Activated CD8-positive, alpha-beta T cell treated with anti-CD3 and anti-CD28 coated beads for 36 hours (primary cell): Measurements from ENCODE around the gene COPS7B. TPM values are rescaled to one million over a fixed set of nuclear protein-coding genes. Genes with fewer than 3 reads are reported as not detected.
A peak's percentile ranks its signal among the peaks of the same experiment; 100 is the strongest.

ENCODE experiments used
- ATAC-seq: fragments of 200-7000 bp; cut with Tn5 transposase; one replicate; pipeline ENCODE4 v1.10.0; 2021; ENCODE audit warnings: mild to moderate bottlenecking, moderate library complexity
- CTCF ChIA-PET: fragments of 350-600 bp; sonication (Branson Sonifier 250); formaldehyde crosslinking; loops from one replicate; lab custom pipeline; 2021; ENCODE audit warnings: antibody characterized with exemption; lab: Charles Lee
- POLR2A ChIA-PET: fragments of 350-600 bp; sonication (Branson Sonifier 250); formaldehyde crosslinking; loops from one replicate; lab custom pipeline; 2021; ENCODE audit warnings: antibody characterized with exemption; lab: Charles Lee
- DNase-seq: peaks from one replicate; pipeline ENCODE4 v3.0.0-alpha.2; 2020
- H3K27ac Mint-ChIP-seq: one replicate; pipeline ENCODE4 v1.8.0; 2021; ENCODE audit warnings: mild to moderate bottlenecking, mixed read lengths
- H3K27me3 Mint-ChIP-seq: one replicate; pipeline ENCODE4 v1.8.0; 2021; ENCODE audit warnings: mixed read lengths
- H3K36me3 Mint-ChIP-seq: one replicate; pipeline ENCODE4 v1.8.0; 2021; ENCODE audit warnings: low read depth, mixed read lengths
- H3K4me1 Mint-ChIP-seq: one replicate; pipeline ENCODE4 v1.8.0; 2021; ENCODE audit warnings: low read depth, mixed read lengths
- H3K4me3 Mint-ChIP-seq: one replicate; pipeline ENCODE4 v1.8.0; 2021; ENCODE audit warnings: mild to moderate bottlenecking, moderate library complexity, mixed read lengths
- H3K9me3 Mint-ChIP-seq: one replicate; pipeline ENCODE4 v1.8.0; 2021; ENCODE audit warnings: mixed read lengths
- intact Hi-C: fragments of 100-400 bp; cut with micrococcal nuclease; formaldehyde crosslinking; loops from one replicate; pipeline ENCODE4 v1.10.0; 2022
- total RNA-seq, 2 experiments: library from RNA; stranded (reverse); gene quantifications; one replicate each; pipeline ENCODE4 v1.2.3, GENCODE V29; 2021
- TF ChIP-seq, protein P1 (sequence below): fragments of 200-600 bp; IDR thresholded peaks from one replicate; pipeline ENCODE4 v1.8.0; 2022; ENCODE audit warnings: antibody characterized with exemption, mild to moderate bottlenecking

COPS7B gene
- total RNA-seq, 2 experiments from 2014 or later: 51.3 to 53.6 TPM

DNA sequence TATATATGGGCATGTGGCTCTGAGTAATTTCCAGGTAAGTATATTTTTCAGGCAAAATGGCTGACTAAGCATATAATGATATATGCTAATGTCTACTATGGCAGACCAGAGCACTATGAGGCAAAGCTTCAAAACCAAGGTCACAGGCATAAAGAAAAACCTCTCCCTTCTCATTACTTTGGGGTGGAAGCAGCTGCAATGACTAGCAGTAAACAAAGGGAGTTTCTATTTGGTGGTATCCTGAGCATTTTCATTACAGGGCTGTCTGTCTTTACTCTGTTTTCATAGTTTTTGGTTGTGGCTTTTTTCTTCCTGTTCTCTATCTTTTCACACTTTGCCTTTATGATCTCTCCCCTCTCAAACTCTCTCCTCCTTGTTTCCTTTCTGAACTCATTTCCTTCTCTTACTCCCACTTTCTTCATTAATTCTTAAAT is 20.7 kb upstream of the COPS7B start:
- ATAC-seq (peak; percentile 64), DNase-seq (no peak)
- TF ChIP-seq, protein P1, sequence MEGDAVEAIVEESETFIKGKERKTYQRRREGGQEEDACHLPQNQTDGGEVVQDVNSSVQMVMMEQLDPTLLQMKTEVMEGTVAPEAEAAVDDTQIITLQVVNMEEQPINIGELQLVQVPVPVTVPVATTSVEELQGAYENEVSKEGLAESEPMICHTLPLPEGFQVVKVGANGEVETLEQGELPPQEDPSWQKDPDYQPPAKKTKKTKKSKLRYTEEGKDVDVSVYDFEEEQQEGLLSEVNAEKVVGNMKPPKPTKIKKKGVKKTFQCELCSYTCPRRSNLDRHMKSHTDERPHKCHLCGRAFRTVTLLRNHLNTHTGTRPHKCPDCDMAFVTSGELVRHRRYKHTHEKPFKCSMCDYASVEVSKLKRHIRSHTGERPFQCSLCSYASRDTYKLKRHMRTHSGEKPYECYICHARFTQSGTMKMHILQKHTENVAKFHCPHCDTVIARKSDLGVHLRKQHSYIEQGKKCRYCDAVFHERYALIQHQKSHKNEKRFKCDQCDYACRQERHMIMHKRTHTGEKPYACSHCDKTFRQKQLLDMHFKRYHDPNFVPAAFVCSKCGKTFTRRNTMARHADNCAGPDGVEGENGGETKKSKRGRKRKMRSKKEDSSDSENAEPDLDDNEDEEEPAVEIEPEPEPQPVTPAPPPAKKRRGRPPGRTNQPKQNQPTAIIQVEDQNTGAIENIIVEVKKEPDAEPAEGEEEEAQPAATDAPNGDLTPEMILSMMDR: no peak
- POLR2A ChIA-PET: interaction anchor here (0.7 to 0.8 kb wide), 2 partner anchors 51 to 152 kb away, joined by 3 to 5 read pairs; no protein-coding TSS in a partner anchor
- no peak overlapping the region for H3K4me3 Mint-ChIP-seq
- H3K27me3 Mint-ChIP-seq: no peaks in the 10 kb centered on the region
- intact Hi-C loops: no loop called here
- CTCF ChIA-PET: no interaction called here
- no peak overlapping the region for H3K27ac Mint-ChIP-seq
- no peaks in the 10 kb centered on the region for H3K36me3 Mint-ChIP-seq
- H3K4me1 Mint-ChIP-seq: peaks cover 18% of the 10 kb centered on the region
- H3K9me3 Mint-ChIP-seq: no peaks in the 10 kb centered on the region

- H3K4me3 Mint-ChIP-seq: no peak overlapping the region
- H3K27ac Mint-ChIP-seq: no peak overlapping the region
- no peak for DNase-seq
- no peaks in the 10 kb centered on the region for H3K36me3 Mint-ChIP-seq
- ChIA-PET CTCF (interaction anchor here (1.2 kb wide), 2 partner anchors 55 to 168 kb away, joined by 3 to 6 read pairs; no protein-coding TSS in a partner anchor), POLR2A (interaction anchor here (1.3 kb wide), 1 partner anchor 12 kb away, joined by 3 read pairs; the partner anchor contains the start of gene PDE6D)
- H3K4me1 Mint-ChIP-seq: peaks cover 18% of the 10 kb centered on the region
- TF ChIP-seq, protein P1: no peak
- no peaks in the 10 kb centered on the region for H3K9me3 Mint-ChIP-seq
- intact Hi-C loops: no loop called here
- H3K27me3 Mint-ChIP-seq: no peaks in the 10 kb centered on the region
- ATAC-seq: no peak
Measured at GRCh38 chr2:231769170-231770136, 16.8 kb upstream of the COPS7B start.

GRCh38 chr2:231780123-231780908 is 5.9 kb upstream of the COPS7B start:
- Mint-ChIP-seq H3K9me3 (no peaks in the 10 kb centered on the region), H3K36me3 (no peaks in the 10 kb centered on the region), H3K4me3 (peak overlapping the region; percentile 86), H3K27me3 (no peaks in the 10 kb centered on the region), H3K4me1 (peaks cover 42% of the 10 kb centered on the region), H3K27ac (no peak overlapping the region)
- intact Hi-C loops: loop anchor here (5.0 kb wide), 1 partner anchor 168 kb away; no protein-coding TSS in a partner anchor
- DNase-seq: peak; percentile 41
- TF ChIP-seq, protein P1: no peak
- POLR2A ChIA-PET: interaction anchor here (0.8 kb wide), 1 partner anchor 107 kb away, joined by 3 read pairs; no protein-coding TSS in a partner anchor
- CTCF ChIA-PET: interaction anchor here (1.0 to 1.8 kb wide), 2 partner anchors 66 kb away, joined by 4 to 10 read pairs; no protein-coding TSS in a partner anchor
- ATAC-seq: no peak

DNA sequence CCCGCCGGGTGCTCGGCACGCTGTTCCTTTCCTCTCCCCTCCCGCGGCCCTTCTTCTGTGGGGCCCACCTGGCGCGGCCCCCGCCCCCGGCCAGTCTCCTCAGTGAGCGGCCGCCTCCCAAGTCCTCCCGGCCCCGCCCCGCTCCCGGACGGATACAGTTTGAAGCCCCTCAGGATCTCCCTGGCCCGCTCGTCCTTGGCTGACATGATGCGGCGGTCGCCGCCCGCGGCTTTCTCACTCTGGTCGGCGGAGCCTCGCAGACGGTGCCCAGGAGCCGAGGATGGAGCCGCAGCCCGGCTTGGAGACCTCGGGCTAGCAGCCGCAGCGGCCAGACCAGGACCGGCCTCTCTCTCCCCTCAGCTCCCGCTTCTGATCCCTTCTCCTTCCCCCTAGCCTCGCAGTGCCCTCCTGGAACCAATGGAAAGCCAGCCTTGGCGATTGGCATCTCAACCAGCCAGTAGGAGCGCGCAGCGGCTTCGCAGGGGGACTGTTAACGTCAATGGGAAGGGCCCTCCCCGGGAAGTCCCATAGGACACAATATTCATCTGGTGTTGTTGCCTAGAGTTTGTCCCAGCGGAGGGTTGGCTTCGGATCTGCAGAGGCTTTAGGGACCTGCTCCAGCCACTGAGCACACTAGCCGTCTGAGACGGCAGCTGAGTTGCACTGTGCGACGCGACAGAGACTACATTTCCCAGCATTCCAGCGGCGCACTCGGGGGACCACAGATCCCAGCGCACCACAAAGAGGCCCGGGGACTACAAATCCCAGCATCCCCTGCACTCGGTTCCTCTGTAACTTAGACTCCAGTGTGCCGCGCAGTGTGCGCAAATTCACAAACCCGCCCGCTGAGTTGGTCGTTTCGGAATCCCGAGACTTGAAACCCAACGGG is 5.1 kb upstream of the COPS7B start, which contains the start of gene PDE6D:
Gene PDE6D (minus strand): TSS at position 374 of the 889 bp plus-strand sequence. CDS start 168 bp downstream, at position 206.
- CTCF ChIA-PET: interaction anchor here (0.7 to 1.0 kb wide), 2 partner anchors 67 to 133 kb away, joined by 3 to 4 read pairs; no protein-coding TSS in a partner anchor
- ATAC-seq: peak; percentile 90
- H3K4me1 Mint-ChIP-seq: peaks cover 50% of the 10 kb centered on the region

More for the DNA sequence above, 5.1 kb upstream of the COPS7B start, which contains the start of gene PDE6D:
- peak within 1 kb of the TSS; percentile 86 for H3K4me3 Mint-ChIP-seq
- H3K27me3 Mint-ChIP-seq: no peaks in the 10 kb centered on the region
- H3K27ac Mint-ChIP-seq: peak within 1 kb of the TSS; percentile 95
- intact Hi-C loops: loop anchor here (5.0 kb wide), 1 partner anchor 169 kb away; no protein-coding TSS in a partner anchor
- TF ChIP-seq, protein P1: no peak
- POLR2A ChIA-PET: interaction anchor here (0.8 to 1.0 kb wide), 2 partner anchors 12 to 71 kb away, joined by 3 read pairs; no protein-coding TSS in a partner anchor
- DNase-seq: peak; percentile 98
- no peaks in the 10 kb centered on the region for H3K9me3 Mint-ChIP-seq
- no peaks in the 10 kb centered on the region for H3K36me3 Mint-ChIP-seq
